Jurkat, Clone E6-1 (cell line): ENCODE results near the gene IRAK3.

Experiments used
- DNase-seq: peaks from one replicate; pipeline ENCODE4 v3.0.0-alpha.2; 2011; ENCODE audit warnings: low read depth, low spot score
- H3K4me3 ChIP-seq: 2 replicates; pipeline ENCODE4 v1.5.1; 2011; ENCODE audit warnings: mild to moderate bottlenecking, low read length, control low read depth, moderate library complexity

IRAK3 gene

GRCh38 chr12:66241061-66242043, 52.3 kb downstream of the IRAK3 start:
- no peak for DNase-seq
- no peak overlapping the region for H3K4me3 ChIP-seq

GRCh38 chr12:66242311-66242710, 53.3 kb downstream of the IRAK3 start:
- no peak for DNase-seq
- no peak overlapping the region for H3K4me3 ChIP-seq

GRCh38 chr12:66243911-66244310, 54.9 kb downstream of the IRAK3 start:
- no peak for DNase-seq

GRCh38 chr12:66244446-66244845, 55.4 kb downstream of the IRAK3 start:
- H3K4me3 ChIP-seq: no peak overlapping the region
- no peak for DNase-seq

More at GRCh38 chr12:66243911-66244310, 54.9 kb downstream of the IRAK3 start:
- no peak overlapping the region for H3K4me3 ChIP-seq

GRCh38 chr12:66247741-66248140, 58.7 kb downstream of the IRAK3 start:
- DNase-seq: no peak
- no peak overlapping the region for H3K4me3 ChIP-seq

GRCh38 chr12:66251049-66251448, 62.0 kb downstream of the IRAK3 start:
- H3K4me3 ChIP-seq: no peak overlapping the region
- DNase-seq: no peak

GRCh38 chr12:66252771-66253170, 63.8 kb downstream of the IRAK3 start:
- DNase-seq: no peak
- H3K4me3 ChIP-seq: no peak overlapping the region

- no peak for DNase-seq
- no peak overlapping the region for H3K4me3 ChIP-seq
These were observed 66.7 kb downstream of the IRAK3 start for GRCh38 chr12:66255737-66256136.

GRCh38 chr12:66258011-66258410, 69.0 kb downstream of the IRAK3 start:
- no peak for DNase-seq
- no peak overlapping the region for H3K4me3 ChIP-seq

- no peak for DNase-seq
- H3K4me3 ChIP-seq: no peak overlapping the region
These were observed 73.7 kb downstream of the IRAK3 start for GRCh38 chr12:66262737-66263136.

GRCh38 chr12:66268562-66268961, 79.5 kb downstream of the IRAK3 start:
- no peak for DNase-seq
- no peak overlapping the region for H3K4me3 ChIP-seq

- no peak for DNase-seq
- no peak overlapping the region for H3K4me3 ChIP-seq
These were observed 80.1 kb downstream of the IRAK3 start for GRCh38 chr12:66269142-66269541.

- DNase-seq: peak; percentile 61
- no peak overlapping the region for H3K4me3 ChIP-seq
These were observed 80.9 kb downstream of the IRAK3 start for GRCh38 chr12:66269757-66270383.

- no peak for DNase-seq
- H3K4me3 ChIP-seq: no peak overlapping the region
These were observed 81.6 kb downstream of the IRAK3 start for GRCh38 chr12:66270613-66271012.

- no peak overlapping the region for H3K4me3 ChIP-seq
- DNase-seq: no peak
These were observed 83.6 kb downstream of the IRAK3 start for GRCh38 chr12:66272650-66273049.

GRCh38 chr12:66273147-66273546, 84.1 kb downstream of the IRAK3 start:
- no peak for DNase-seq
- no peak overlapping the region for H3K4me3 ChIP-seq

- H3K4me3 ChIP-seq: no peak overlapping the region
- no peak for DNase-seq
These were observed 86.0 kb downstream of the IRAK3 start for GRCh38 chr12:66275040-66275439.

- no peak for DNase-seq
- no peak overlapping the region for H3K4me3 ChIP-seq
These were observed 90.2 kb downstream of the IRAK3 start for GRCh38 chr12:66279123-66279712.

- DNase-seq: no peak
These were observed 91.5 kb downstream of the IRAK3 start for GRCh38 chr12:66280561-66280960.

GRCh38 chr12:66282244-66282643, 93.2 kb downstream of the IRAK3 start:
- no peak for DNase-seq
- H3K4me3 ChIP-seq: no peak overlapping the region

More at GRCh38 chr12:66280561-66280960, 91.5 kb downstream of the IRAK3 start:
- H3K4me3 ChIP-seq: no peak overlapping the region
